Effector memory CD4-positive, alpha-beta T cell (primary cell): Measurements from ENCODE around the gene BTRC.
"Not testable (repeated sequence)": the region's sequence is repeated elsewhere in the genome, so short reads cannot be mapped to it uniquely, and the experiment has no call there.

Source experiments
- DNase-seq, 3 donors: peaks; one replicate each; pipeline ENCODE4 v3.0.0-alpha.2; 2020
- H3K27ac ChIP-seq: 2 replicates; pipeline ENCODE4 v1.7.0; 2013; ENCODE audit warnings: mild to moderate bottlenecking, low read length, moderate library complexity; ENCODE audit not compliant: insufficient read depth, poor library complexity, severe bottlenecking
- H3K27me3 ChIP-seq: replicated peaks from 2 replicates; pipeline ENCODE4 v1.7.0; 2013; ENCODE audit warnings: mild to moderate bottlenecking, low read length; ENCODE audit not compliant: insufficient read depth, control insufficient read depth, poor library complexity, severe bottlenecking
- H3K36me3 ChIP-seq: 2 replicates; pipeline ENCODE4 v1.7.0; 2013; ENCODE audit warnings: mild to moderate bottlenecking, low read length, moderate library complexity; ENCODE audit not compliant: control insufficient read depth, insufficient read depth
- H3K4me1 ChIP-seq: 2 replicates; pipeline ENCODE4 v1.7.0; 2013; ENCODE audit warnings: low read length, mild to moderate bottlenecking; ENCODE audit not compliant: control insufficient read depth, insufficient read depth, poor library complexity, severe bottlenecking
- H3K4me3 ChIP-seq: 2 replicates; pipeline ENCODE4 v1.7.0; 2013; ENCODE audit warnings: low read length, low read depth, mild to moderate bottlenecking; ENCODE audit not compliant: insufficient read depth, poor library complexity, severe bottlenecking
- H3K9me3 ChIP-seq: 2 replicates; pipeline ENCODE4 v1.7.0; 2013; ENCODE audit warnings: mild to moderate bottlenecking, low read length, moderate library complexity; ENCODE audit not compliant: control insufficient read depth

The BTRC gene

GRCh38 chr10:101322266-101323108 lies 31.5 kb upstream of the BTRC start:
- Histone ChIP-seq H3K27me3 (no peaks in the 10 kb centered on the region), H3K9me3 (no peaks in the 10 kb centered on the region), H3K36me3 (no peaks in the 10 kb centered on the region)

GRCh38 chr10:101323495-101323894 lies 30.5 kb upstream of the BTRC start:
- DNase-seq, result no peak
- no peak overlapping the region for H3K27ac ChIP-seq
- H3K9me3 ChIP-seq, result no peaks in the 10 kb centered on the region
- no peaks in the 10 kb centered on the region for H3K27me3 ChIP-seq
- no peak overlapping the region for H3K4me3 ChIP-seq
- no peaks in the 10 kb centered on the region for H3K4me1 ChIP-seq
- H3K36me3 ChIP-seq, result no peaks in the 10 kb centered on the region

More at GRCh38 chr10:101322266-101323108, 31.5 kb upstream of the BTRC start:
- DNase-seq, result no peak
- no peak overlapping the region for H3K27ac ChIP-seq
- no peaks in the 10 kb centered on the region for H3K4me1 ChIP-seq
- no peak overlapping the region for H3K4me3 ChIP-seq

DNA sequence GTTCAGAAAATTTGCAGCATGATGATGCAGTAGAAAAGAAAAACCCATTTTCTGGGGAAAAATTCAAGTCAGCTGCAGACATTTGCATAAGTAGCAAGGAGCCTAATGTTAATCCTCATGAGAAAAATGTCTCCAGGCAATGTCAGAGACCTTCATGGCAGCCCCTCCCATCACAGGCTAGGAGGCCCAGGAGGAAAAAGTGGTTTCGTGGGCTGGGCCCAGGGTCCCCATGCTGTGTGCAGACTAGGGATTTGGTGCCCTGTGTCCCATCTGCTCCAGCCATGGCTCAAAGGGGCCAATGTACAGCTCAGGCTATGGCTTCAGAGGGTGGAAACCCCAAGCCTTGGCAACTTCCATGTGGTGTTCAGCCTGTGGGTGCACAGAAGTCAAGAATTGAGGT lies 26.5 kb upstream of the BTRC start:
- DNase-seq, H3K27me3 ChIP-seq, H3K9me3 ChIP-seq, H3K4me3 ChIP-seq, H3K4me1 ChIP-seq, H3K36me3 ChIP-seq, H3K27ac ChIP-seq: not testable (repeated sequence)

DNA sequence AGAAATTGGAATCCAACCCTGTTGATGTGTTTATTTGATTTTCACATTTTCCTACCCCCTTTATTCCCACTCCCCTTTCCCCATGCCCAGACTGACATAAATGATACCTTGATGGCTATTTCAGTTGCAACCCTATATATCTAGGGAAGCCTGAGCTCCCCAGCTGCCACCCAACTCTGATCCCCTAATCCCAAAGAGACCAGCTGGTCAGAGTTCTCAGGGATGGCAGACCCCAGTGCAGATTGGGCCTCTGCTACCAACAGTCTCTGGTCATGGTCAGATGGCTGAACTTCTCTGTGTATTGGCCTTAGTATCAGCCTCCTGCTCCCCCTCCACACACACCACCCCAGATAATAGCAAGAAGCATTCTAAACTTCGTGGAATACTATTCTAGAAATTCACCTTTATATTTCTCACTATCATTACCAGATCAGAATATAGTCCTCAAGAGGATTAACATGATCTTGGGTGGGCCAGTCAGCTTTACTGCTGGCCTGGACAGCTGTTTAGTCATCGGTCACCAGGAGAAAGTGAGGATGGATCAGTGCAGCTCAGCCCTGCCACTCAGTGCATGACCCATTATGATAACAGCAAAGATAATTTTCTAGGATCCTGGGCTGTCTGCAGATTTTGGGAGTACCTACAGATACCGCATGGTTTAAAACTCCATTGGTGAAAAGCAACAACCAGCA lies 24.5 kb upstream of the BTRC start:
- H3K27me3 ChIP-seq, result no peaks in the 10 kb centered on the region
- no peak overlapping the region for H3K27ac ChIP-seq
- H3K36me3 ChIP-seq, result no peaks in the 10 kb centered on the region
- DNase-seq, result no peak
- H3K4me1 ChIP-seq, result no peaks in the 10 kb centered on the region
- H3K4me3 ChIP-seq, result no peak overlapping the region
- H3K9me3 ChIP-seq, result no peaks in the 10 kb centered on the region

DNA sequence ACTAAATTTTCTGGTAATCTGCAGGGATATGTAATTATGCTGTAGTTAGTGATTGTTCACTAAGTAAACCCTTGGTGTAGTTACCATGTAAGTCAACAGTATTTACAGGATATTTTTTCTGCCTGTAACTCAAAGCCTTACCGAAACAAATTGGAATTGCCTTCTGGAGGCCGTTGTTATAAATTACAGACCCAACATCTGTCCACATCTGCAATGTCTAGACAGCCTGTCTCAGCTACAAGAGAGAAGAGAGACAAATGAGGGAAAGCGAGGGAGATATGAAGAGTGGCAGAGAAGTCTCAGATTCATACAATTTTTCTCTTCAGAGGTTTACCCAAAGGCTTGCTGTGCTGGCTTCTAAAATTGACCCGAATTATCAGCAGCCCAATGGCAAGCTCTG lies 23.7 kb upstream of the BTRC start:
- Histone ChIP-seq H3K27me3 (no peaks in the 10 kb centered on the region), H3K9me3 (no peaks in the 10 kb centered on the region), H3K36me3 (no peaks in the 10 kb centered on the region), H3K4me3 (no peak overlapping the region), H3K27ac (no peak overlapping the region), H3K4me1 (no peaks in the 10 kb centered on the region)
- no peak for DNase-seq

DNA sequence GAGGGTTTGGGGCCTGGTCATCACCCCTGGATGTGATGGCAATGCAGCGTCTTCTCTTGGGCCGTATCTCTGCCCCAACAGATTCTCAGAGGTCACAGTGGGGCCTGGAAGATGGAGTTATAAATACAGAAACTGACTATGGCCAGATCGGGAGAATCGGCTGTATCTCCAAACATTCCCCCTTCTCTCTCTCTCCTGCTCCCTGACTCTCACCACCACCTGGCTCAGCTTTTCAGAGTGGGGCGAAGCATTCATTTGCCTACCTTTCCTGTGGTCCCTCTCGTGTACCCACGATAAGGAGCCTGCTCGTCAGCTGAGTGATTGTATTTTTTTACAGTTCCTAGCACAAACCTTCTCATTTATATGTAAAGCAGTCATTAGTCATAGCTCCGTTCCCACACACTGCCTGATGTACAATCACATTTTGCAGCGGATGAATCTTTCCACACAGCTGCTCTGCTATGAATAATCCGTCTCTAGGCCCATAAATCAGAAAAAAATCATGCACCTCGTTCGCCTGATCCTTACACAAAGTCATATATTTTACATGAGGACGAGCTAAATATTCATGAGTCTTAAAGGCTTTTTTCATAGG lies 23.2 kb upstream of the BTRC start:
- Histone ChIP-seq H3K9me3 (no peaks in the 10 kb centered on the region), H3K27me3 (no peaks in the 10 kb centered on the region), H3K4me3 (no peak overlapping the region), H3K36me3 (no peaks in the 10 kb centered on the region), H3K27ac (no peak overlapping the region), H3K4me1 (no peaks in the 10 kb centered on the region)
- no peak for DNase-seq

GRCh38 chr10:101331956-101332355 lies 22.0 kb upstream of the BTRC start:
- DNase-seq, result no peak
- no peaks in the 10 kb centered on the region for H3K27me3 ChIP-seq
- H3K9me3 ChIP-seq, result no peaks in the 10 kb centered on the region
- no peaks in the 10 kb centered on the region for H3K36me3 ChIP-seq
- no peak overlapping the region for H3K27ac ChIP-seq
- H3K4me3 ChIP-seq, result no peak overlapping the region
- no peaks in the 10 kb centered on the region for H3K4me1 ChIP-seq

GRCh38 chr10:101334259-101334658 lies 19.7 kb upstream of the BTRC start:
- not testable (repeated sequence) for H3K27ac ChIP-seq, H3K27me3 ChIP-seq, H3K4me1 ChIP-seq, H3K36me3 ChIP-seq, DNase-seq, H3K4me3 ChIP-seq, H3K9me3 ChIP-seq

DNA sequence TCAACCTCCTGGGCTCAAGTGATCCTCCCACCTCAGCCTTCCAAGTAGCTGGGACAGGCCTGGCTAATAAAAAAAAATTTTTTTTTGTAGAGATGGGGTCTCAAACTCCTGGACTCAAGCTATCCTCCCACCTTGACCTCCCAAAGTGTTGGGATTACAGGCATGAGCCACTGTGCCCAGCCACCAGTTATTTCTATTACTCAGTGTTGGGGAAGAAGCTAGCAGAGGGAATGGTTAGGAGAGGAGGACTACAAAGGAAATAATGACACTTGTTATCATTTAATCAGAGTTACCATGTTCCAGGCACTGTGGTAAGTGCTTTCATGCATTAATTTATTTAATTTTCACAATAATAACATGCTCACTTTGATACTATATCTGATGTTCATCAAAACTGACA lies 17.6 kb upstream of the BTRC start:
- Histone ChIP-seq H3K27me3 (no peaks in the 10 kb centered on the region), H3K36me3 (no peaks in the 10 kb centered on the region), H3K27ac (no peak overlapping the region), H3K4me1 (no peaks in the 10 kb centered on the region), H3K4me3 (no peak overlapping the region), H3K9me3 (no peaks in the 10 kb centered on the region)
- no peak for DNase-seq

DNA sequence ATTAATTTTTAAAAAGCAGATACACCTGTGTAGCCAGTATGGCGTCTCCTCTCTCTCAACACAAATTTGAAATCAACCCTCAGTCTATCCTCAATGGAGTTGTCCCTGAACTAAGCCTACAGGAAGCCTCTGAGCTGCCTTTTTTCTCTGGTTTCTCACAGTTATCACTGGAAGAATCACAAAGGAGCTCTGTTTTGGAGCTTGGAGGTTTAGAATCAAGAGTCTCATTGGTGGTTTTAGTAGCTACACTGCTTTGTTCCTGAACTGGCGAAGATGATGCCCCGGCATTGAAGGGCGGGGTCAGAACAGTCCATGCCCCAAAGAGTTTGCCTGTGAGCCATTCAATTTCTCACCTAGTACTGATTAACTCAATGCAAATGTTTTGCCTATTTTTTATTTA lies 16.1 kb upstream of the BTRC start:
- no peak for DNase-seq
- no peaks in the 10 kb centered on the region for H3K36me3 ChIP-seq
- no peaks in the 10 kb centered on the region for H3K27me3 ChIP-seq
- H3K9me3 ChIP-seq, result no peaks in the 10 kb centered on the region
- H3K4me3 ChIP-seq, result no peak overlapping the region
- no peaks in the 10 kb centered on the region for H3K4me1 ChIP-seq
- no peak overlapping the region for H3K27ac ChIP-seq
